Measurements from ENCODE around the gene OBP2A. TPM values are rescaled to one million over a fixed set of nuclear protein-coding genes. Genes with fewer than 3 reads are reported as not detected.
"Not testable (repeated sequence)": the region's sequence is repeated elsewhere in the genome, so short reads cannot be mapped to it uniquely, and the experiment has no call there.

Gene OBP2A
- total RNA-seq (not detected), polyA plus RNA-seq (not detected)
- long read RNA-seq, donor 1 = 0 reads
- long read RNA-seq, donor 2 = 0 reads
- long read RNA-seq, donor 3 = 0 reads

GRCh38 chr9:135545646-135546176, at the start of gene OBP2A:
Gene OBP2A (plus strand): TSS chr9:135546126. CDS start chr9:135546181, 55 bp downstream.
- H3K4me3 ChIP-seq; ATAC-seq; DNase-seq; intact Hi-C loops (cut with DNase I); H3K9me3 ChIP-seq; H3K4me1 ChIP-seq; H3K27ac ChIP-seq; H3K36me3 ChIP-seq: not testable (repeated sequence)
- H3K27me3 ChIP-seq = peaks cover 0 to 18% (median 3%) of the 10 kb centered on the region in 7 donors
- WGBS, 2 donors = 75 to 77% methylated on average over 13 of the region's 19 CpGs

GRCh38 chr9:135498381-135499126, 47.4 kb upstream of the OBP2A start:
- no peak overlapping the region for H3K27ac ChIP-seq
- peaks cover 0 to 19% (median 9%) of the 10 kb centered on the region in 9 donors for H3K36me3 ChIP-seq
- no peaks in the 10 kb centered on the region for H3K27me3 ChIP-seq
- DNase-seq (no peak), ATAC-seq (no peak)
- TF ChIP-seq CTCF (IDR thresholded peaks at IDR 0.05) = no peak
- intact Hi-C loops (cut with DNase I) = no loop called here
- H3K4me1 ChIP-seq = peaks cover 11 to 29% (median 23%) of the 10 kb centered on the region in 9 donors
- no peaks in the 10 kb centered on the region for H3K9me3 ChIP-seq
- WGBS, 2 donors = 85 to 88% methylated on average over 15 of the region's 15 CpGs
- H3K4me3 ChIP-seq = peak overlapping the region in 1 of 10 donors; percentile 97

- WGBS, 2 donors = 1 to 2% methylated on average over 58 of the region's 58 CpGs
- peak overlapping the region in 9 of 10 donors; percentile 73 to 92 (median 83) for H3K27ac ChIP-seq
- ATAC-seq (peak; percentile 82 to 95 (median 92)), DNase-seq (peak; percentile 96 to 98)
- no peaks in the 10 kb centered on the region for H3K9me3 ChIP-seq
- H3K4me3 ChIP-seq = peak overlapping the region; percentile 83 to 99 (median 94)
- no peaks in the 10 kb centered on the region for H3K27me3 ChIP-seq
- intact Hi-C loops (cut with DNase I) = no loop called here
- H3K36me3 ChIP-seq = peaks cover 0 to 28% (median 10%) of the 10 kb centered on the region in 9 donors
- H3K4me1 ChIP-seq = peaks cover 11 to 30% (median 24%) of the 10 kb centered on the region in 9 donors
- TF ChIP-seq CTCF (IDR thresholded peaks at IDR 0.05) = no peak
Measured at GRCh38 chr9:135499326-135500070, 46.4 kb upstream of the OBP2A start.

- peak overlapping the region in 9 of 10 donors; percentile 73 to 92 (median 83) for H3K27ac ChIP-seq
- H3K4me1 ChIP-seq = peaks cover 11 to 34% (median 24%) of the 10 kb centered on the region in 9 donors
- H3K4me3 ChIP-seq = peak overlapping the region; percentile 83 to 99 (median 94)
- H3K9me3 ChIP-seq = no peaks in the 10 kb centered on the region
- ATAC-seq (peak in 3 of 8 donors; percentile 11 to 23 (median 13)), DNase-seq (no peak)
- 0% methylated on average over 29 of the region's 29 CpGs for WGBS, 2 donors
- TF ChIP-seq CTCF (IDR thresholded peaks at IDR 0.05) = no peak
- no peaks in the 10 kb centered on the region for H3K27me3 ChIP-seq
- H3K36me3 ChIP-seq = peaks cover 0 to 34% (median 10%) of the 10 kb centered on the region in 9 donors
- intact Hi-C loops (cut with DNase I) = no loop called here
Measured at GRCh38 chr9:135500071-135500524, 45.8 kb upstream of the OBP2A start.
